Sciatic nerve (tissue), 2 donors: ENCODE results near the gene ZNF25. TPM values are rescaled to one million over a fixed set of nuclear protein-coding genes. Genes with fewer than 3 reads are reported as not detected.
A peak's percentile ranks its signal among the peaks of the same experiment; 100 is the strongest.
"Not testable (repeated sequence)": the region's sequence is repeated elsewhere in the genome, so short reads cannot be mapped to it uniquely, and the experiment has no call there.

ENCODE experiments used
- ATAC-seq: fragments of 200-7000 bp; cut with Tn5 transposase; one replicate; pipeline ENCODE4 v1.9.1; 2020; ENCODE audit warnings: mild to moderate bottlenecking, moderate library complexity
- DNase-seq: peaks from one replicate; pipeline ENCODE4 v3.0.0-alpha.2; 2020; ENCODE audit warnings: low spot score
- intact Hi-C: fragments of 100-400 bp; cut with DNase I; formaldehyde crosslinking; loops from one replicate; pipeline ENCODE4 v1.14.2; 2022
- total RNA-seq: library from RNA; stranded (reverse); fragmentation: NEBNext Ultra II Directional; extraction: Animal tissue kit (Norgen Biotek cat#: 25700); gene quantifications from one replicate; pipeline ENCODE4 v1.2.1, GENCODE V29; 2021
- donor health status: DM: no; HTN: no; CAD: no.
- donor health status: DM: no; HTN: no; CAD: no.

ZNF25 gene
- total RNA-seq: 21.0 TPM

DNA sequence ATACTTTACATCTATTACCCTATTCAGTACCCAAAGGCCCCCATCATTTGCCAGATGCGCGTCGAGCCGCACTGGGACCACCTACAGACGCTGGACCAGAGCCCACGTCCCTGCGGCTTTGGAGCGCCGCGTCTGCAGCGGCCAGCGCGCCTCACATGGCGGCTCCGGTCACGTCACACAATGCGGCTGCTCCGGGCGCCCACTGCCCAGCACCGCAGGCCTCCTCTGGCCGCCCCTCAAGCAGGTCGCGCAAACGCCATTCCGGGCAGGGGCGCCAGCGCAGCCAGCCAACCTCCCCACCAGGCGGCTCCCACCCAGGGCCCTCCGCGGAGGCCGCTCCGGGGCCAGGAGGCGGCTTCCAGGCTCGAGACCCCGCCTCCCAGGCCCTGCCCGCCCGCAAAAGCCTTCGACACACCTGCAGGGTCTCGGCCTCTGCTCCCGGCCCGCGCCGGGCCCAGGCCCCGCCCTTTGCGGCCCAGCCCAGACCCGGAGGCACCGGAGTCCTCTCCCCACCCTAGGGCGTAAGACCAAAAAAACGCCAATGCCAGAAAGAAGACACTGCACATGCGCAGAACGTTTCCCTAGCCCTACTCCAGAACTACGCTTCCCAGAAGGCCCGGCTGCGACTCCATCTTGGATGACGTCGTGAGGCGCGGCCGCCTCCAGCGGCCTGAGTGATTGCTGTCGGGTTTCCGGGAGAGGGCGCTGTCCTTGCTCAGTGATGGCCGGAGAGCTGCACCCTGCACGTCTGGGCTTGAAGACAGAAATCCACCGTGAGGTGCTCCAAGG is at the start of gene ZNF25:
TSS of gene ZNF25 (minus strand) at position 557 of the 789 bp plus-strand sequence. CDS start 4,925 bp downstream, outside the sequence.
- peak; percentile 99 for DNase-seq
- intact Hi-C loops: loop anchor here (10.0 kb wide), 1 partner anchor 119 kb away; the partner anchor contains the start of gene ZNF37A
- ATAC-seq: peak; percentile 99

DNA sequence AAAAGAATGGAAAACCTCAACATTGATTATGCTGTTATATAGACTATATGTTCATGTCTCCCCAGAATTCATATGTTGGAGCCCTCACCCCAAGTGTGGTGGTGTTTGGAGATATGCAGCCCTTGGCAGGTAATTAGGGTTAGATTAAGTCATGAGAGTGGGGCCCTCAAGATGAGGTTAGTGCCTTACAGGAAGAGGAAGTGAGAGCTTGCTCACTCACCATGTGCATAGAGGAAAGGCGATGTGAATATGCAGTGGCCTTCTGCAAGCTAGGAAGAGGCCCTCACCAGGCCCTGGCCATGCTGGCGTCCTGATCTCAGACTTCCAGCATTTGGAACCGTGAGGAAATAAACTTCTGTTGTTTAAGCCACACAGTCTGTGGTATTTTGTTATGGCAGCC is 48.8 kb upstream of the ZNF25 start:
- ATAC-seq: no peak

GRCh38 chr10:38019124-38019523 is 42.7 kb upstream of the ZNF25 start:
- ATAC-seq, DNase-seq, intact Hi-C loops: not testable (repeated sequence)

More for the DNA sequence above, 48.8 kb upstream of the ZNF25 start:
- intact Hi-C loops: no loop called here
- no peak for DNase-seq

- intact Hi-C loops: no loop called here
- no peak for DNase-seq
- no peak for ATAC-seq
Observed at GRCh38 chr10:38016354-38016753, 39.9 kb upstream of the ZNF25 start.

GRCh38 chr10:38010119-38010903 is 33.9 kb upstream of the ZNF25 start, which contains the start of gene ZNF33A:
ZNF33A (plus strand) TSS chr10:38010675; CDS start chr10:38012342, 1,667 bp downstream.
- intact Hi-C loops: no loop called here
- DNase-seq: peak; percentile 93
- ATAC-seq: peak; percentile 94

GRCh38 chr10:38007991-38008390 is 31.5 kb upstream of the ZNF25 start:
- intact Hi-C loops: no loop called here
- no peak for DNase-seq
- no peak for ATAC-seq

DNA sequence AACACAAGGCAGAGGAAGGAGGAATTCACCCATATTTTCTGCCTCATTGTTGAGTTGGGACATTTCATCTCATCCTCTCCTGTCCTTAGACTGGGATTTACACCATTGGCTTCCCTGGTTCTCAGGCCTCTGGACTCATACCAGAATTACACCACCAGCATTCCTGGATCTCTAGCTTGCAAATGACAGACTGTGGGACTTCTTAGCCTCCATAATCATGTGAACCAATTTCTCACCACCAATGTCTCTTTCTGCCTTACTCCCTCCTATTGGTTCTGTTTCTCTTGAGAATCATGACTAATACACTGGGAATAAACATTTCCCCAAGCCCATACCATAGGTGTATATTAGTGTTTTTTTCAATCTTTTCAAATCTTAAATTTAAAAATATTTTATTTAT is 31.1 kb upstream of the ZNF25 start:
- ATAC-seq (no peak), DNase-seq (no peak)
- intact Hi-C loops: no loop called here

- no peak for ATAC-seq
- intact Hi-C loops: no loop called here
Observed at GRCh38 chr10:38003588-38003987, 27.1 kb upstream of the ZNF25 start.

GRCh38 chr10:38003026-38003425 is 26.6 kb upstream of the ZNF25 start:
- no peak for ATAC-seq
- intact Hi-C loops: no loop called here
- no peak for DNase-seq

More at GRCh38 chr10:38003588-38003987, 27.1 kb upstream of the ZNF25 start:
- no peak for DNase-seq

GRCh38 chr10:38000474-38000873 is 24.0 kb upstream of the ZNF25 start:
- intact Hi-C loops, DNase-seq, ATAC-seq: not testable (repeated sequence)

DNA sequence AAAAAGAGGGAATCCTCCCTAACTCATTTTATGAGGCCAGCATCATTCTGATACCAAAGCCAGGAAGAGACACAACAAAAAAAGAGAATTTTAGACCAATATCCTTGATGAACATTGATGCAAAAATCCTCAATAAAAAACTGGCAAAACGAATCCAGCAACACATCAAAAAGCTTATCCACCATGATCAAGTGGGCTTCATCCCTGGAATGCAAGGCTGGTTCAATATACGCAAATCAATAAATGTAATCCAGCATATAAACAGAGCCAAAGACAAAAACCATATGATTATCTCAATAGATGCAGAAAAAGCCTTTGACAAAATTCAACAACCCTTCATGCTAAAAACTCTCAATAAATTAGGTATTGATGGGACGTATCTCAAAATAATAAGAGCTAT is 22.5 kb upstream of the ZNF25 start:
- intact Hi-C loops, ATAC-seq, DNase-seq: not testable (repeated sequence)

- no peak for ATAC-seq
- no peak for DNase-seq
- intact Hi-C loops: no loop called here
Observed at GRCh38 chr10:37992083-37992482, 15.6 kb upstream of the ZNF25 start.

- intact Hi-C loops: no loop called here
- no peak for ATAC-seq
Observed at GRCh38 chr10:37991655-37992054, 15.2 kb upstream of the ZNF25 start.

GRCh38 chr10:37976880-37977203 is 395 bp upstream of the ZNF25 start:
- no peak for DNase-seq
- intact Hi-C loops: loop anchor here (10.0 kb wide), 1 partner anchor 118 kb away; the partner anchor contains the start of gene ZNF37A
- ATAC-seq: no peak

More at GRCh38 chr10:37991655-37992054, 15.2 kb upstream of the ZNF25 start:
- no peak for DNase-seq

DNA sequence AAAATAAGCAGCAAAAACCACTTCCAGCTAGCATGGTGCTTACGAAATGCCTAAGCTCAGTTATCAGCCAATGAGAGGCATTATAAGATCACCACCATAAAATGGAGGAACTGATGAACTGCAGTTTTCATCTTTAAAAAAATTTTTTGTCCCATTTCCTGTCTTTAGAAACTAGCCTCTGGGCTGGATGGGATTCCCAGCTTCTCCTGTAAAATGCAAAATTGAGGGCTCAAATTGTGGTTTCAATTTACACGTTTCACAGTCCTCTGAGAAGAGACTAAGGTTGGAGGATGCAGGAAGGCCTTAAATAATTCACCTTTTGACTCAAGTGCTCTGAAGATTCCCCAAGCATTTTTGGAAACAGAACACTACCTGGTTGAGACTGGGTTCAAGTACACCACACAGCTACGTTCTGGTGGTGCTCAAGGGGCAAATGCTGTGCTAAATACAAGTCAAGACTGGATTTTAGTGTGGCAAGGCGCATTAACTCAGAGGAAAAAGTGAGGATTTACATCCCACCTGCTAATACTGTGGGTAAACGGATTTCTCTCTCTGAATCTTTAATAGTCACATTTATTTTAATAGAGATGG is 951 bp downstream of the ZNF25 start:
- no peak for ATAC-seq
- intact Hi-C loops: loop anchor here (10.0 kb wide), 1 partner anchor 119 kb away; the partner anchor contains the start of gene ZNF37A

GRCh38 chr10:37972396-37972795 is 4.1 kb downstream of the ZNF25 start:
- ATAC-seq: no peak
- no peak for DNase-seq
- intact Hi-C loops: loop anchor here (10.0 kb wide), 1 partner anchor 122 kb away; the partner anchor contains the start of gene ZNF37A

More for the DNA sequence above, 951 bp downstream of the ZNF25 start:
- no peak for DNase-seq

GRCh38 chr10:37965006-37965405 is 11.4 kb downstream of the ZNF25 start:
- ATAC-seq (no peak), DNase-seq (no peak)
- intact Hi-C loops: no loop called here

- no peak for DNase-seq
- ATAC-seq: no peak
- intact Hi-C loops: no loop called here
Observed at GRCh38 chr10:37960591-37961137, 15.8 kb downstream of the ZNF25 start.

DNA sequence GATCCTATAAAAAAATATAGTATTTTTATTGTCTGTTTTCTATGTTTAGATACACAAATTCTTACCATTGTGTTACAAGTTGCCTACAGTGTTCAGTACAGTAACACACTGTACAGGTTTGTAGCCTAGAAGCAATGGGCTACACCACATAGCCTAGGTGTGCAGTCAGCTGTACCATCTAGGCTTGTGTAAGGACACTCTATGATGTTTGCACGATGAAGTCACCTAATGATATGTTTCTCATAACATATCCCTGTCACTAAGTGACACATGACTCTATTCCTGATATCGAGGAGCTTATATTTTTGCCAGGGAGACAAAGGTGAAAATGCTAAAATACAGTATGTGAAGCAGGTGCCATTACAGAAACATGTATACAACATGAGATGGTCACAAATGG is 18.6 kb downstream of the ZNF25 start:
- intact Hi-C loops: no loop called here
- ATAC-seq (no peak), DNase-seq (no peak)
